ENCODE data around the gene SLC6A4.

- TF ChIP-seq, protein P1, sequence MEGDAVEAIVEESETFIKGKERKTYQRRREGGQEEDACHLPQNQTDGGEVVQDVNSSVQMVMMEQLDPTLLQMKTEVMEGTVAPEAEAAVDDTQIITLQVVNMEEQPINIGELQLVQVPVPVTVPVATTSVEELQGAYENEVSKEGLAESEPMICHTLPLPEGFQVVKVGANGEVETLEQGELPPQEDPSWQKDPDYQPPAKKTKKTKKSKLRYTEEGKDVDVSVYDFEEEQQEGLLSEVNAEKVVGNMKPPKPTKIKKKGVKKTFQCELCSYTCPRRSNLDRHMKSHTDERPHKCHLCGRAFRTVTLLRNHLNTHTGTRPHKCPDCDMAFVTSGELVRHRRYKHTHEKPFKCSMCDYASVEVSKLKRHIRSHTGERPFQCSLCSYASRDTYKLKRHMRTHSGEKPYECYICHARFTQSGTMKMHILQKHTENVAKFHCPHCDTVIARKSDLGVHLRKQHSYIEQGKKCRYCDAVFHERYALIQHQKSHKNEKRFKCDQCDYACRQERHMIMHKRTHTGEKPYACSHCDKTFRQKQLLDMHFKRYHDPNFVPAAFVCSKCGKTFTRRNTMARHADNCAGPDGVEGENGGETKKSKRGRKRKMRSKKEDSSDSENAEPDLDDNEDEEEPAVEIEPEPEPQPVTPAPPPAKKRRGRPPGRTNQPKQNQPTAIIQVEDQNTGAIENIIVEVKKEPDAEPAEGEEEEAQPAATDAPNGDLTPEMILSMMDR (IDR thresholded peaks at IDR 0.05), result no peak
- TF ChIP-seq POLR2A (IDR thresholded peaks at IDR 0.05) (no peak), POLR2AphosphoS5 (IDR thresholded peaks at IDR 0.05) (no peak)
These were observed 28.2 kb upstream of the SLC6A4 start for GRCh38 chr17:30263552-30264333.
